Duodenal mucosa (tissue), 2 donors: ENCODE results near the gene IL4I1.

ENCODE experiments used
- H3K27ac ChIP-seq: one replicate; pipeline ENCODE4 v1.7.0; 2013; ENCODE audit warnings: low read depth, low read length
- H3K27me3 ChIP-seq, 2 donors: one replicate each; pipeline ENCODE4 v1.7.0; 2013; ENCODE audit warnings: low read length in 2 of 2, control low read depth in 1 of 2; ENCODE audit not compliant: insufficient read depth in 2 of 2, control insufficient read depth in 1 of 2
- H3K36me3 ChIP-seq, 2 donors: one replicate each; pipeline ENCODE4 v1.7.0; 2013; ENCODE audit warnings: low read length in 2 of 2, control low read depth in 1 of 2; ENCODE audit not compliant: insufficient read depth in 2 of 2, control insufficient read depth in 1 of 2
- H3K4me1 ChIP-seq, 2 donors: one replicate each; pipeline ENCODE4 v1.7.0; 2013; ENCODE audit warnings: low read length in 2 of 2, control low read depth in 1 of 2; ENCODE audit not compliant: insufficient read depth in 2 of 2, control insufficient read depth in 1 of 2
- H3K4me3 ChIP-seq, 2 donors: one replicate each; pipeline ENCODE4 v1.7.0; 2013; ENCODE audit warnings: low read length in 2 of 2, low read depth in 1 of 2
- H3K9ac ChIP-seq, 2 donors: one replicate each; pipeline ENCODE4 v1.7.0; 2013; ENCODE audit warnings: low read length in 2 of 2, low read depth in 1 of 2
- H3K9me3 ChIP-seq, 2 donors: one replicate each; pipeline ENCODE4 v1.7.0; 2013; ENCODE audit warnings: low read length in 2 of 2, control low read depth in 1 of 2; ENCODE audit not compliant: control insufficient read depth in 1 of 2

The IL4I1 gene

GRCh38 chr19:49878744-49879070 is 18.0 kb downstream of the IL4I1 start:
- H3K4me3 ChIP-seq, result peak overlapping the region in 1 of 2 donors; percentile 95
- no peak overlapping the region for H3K27ac ChIP-seq
- no peaks in the 10 kb centered on the region for H3K27me3 ChIP-seq
- H3K36me3 ChIP-seq, result peaks cover 28 to 54% of the 10 kb centered on the region in 2 donors
- peak overlapping the region; percentile 72 to 86 for H3K9ac ChIP-seq
- peaks cover 26 to 28% of the 10 kb centered on the region in 2 donors for H3K4me1 ChIP-seq
- H3K9me3 ChIP-seq, result peaks cover 0 to 4% of the 10 kb centered on the region in 2 donors

DNA sequence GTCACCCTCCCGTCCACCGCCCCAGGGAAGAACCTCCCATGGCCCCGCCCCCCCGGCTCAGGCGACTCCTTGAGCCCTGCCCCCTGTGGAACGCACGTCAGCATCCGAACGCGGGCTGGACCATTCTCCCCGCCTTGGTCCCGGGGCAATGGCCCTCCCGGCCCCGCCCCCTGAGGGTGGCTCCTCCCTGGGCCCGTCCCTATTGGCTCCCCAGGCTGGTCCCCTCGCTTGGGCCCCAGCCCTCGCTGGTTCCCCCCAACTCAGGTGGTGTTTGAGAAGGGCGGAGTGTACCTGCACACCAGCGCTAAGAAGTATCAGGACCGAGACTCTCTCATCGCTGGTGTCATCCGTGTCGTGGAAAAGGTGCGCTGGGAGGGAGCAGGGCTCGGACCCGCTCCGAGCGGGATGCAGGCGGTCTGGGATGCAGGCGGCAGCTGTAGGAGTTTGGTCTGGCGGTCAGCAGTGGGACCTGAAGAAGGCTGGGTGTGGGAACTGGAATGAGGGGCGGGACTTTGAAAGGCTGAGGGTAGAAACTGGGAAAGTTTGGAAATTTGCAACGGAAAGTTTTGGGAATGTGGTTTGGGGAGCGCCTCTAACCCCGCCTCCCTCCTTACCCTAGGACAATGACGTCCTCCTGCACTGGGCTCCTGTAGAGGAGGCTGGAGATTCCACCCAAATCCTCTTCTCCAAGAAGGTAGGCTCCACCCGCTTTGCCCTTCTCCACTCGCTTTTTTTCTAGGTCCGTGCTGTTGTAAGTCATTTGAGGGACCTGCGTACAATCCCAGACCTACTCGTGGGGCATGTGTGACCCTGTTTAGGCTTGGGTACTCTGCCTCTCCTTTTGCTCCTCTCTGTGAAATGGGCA is 18.6 kb downstream of the IL4I1 start:
- Histone ChIP-seq H3K9me3 (peaks cover 0 to 4% of the 10 kb centered on the region in 2 donors), H3K27ac (peak overlapping the region; percentile 98), H3K36me3 (peaks cover 22 to 48% of the 10 kb centered on the region in 2 donors), H3K4me1 (peaks cover 26 to 28% of the 10 kb centered on the region in 2 donors), H3K9ac (peak overlapping the region; percentile 72 to 86), H3K27me3 (no peaks in the 10 kb centered on the region), H3K4me3 (peak overlapping the region; percentile 95 to 99)

DNA sequence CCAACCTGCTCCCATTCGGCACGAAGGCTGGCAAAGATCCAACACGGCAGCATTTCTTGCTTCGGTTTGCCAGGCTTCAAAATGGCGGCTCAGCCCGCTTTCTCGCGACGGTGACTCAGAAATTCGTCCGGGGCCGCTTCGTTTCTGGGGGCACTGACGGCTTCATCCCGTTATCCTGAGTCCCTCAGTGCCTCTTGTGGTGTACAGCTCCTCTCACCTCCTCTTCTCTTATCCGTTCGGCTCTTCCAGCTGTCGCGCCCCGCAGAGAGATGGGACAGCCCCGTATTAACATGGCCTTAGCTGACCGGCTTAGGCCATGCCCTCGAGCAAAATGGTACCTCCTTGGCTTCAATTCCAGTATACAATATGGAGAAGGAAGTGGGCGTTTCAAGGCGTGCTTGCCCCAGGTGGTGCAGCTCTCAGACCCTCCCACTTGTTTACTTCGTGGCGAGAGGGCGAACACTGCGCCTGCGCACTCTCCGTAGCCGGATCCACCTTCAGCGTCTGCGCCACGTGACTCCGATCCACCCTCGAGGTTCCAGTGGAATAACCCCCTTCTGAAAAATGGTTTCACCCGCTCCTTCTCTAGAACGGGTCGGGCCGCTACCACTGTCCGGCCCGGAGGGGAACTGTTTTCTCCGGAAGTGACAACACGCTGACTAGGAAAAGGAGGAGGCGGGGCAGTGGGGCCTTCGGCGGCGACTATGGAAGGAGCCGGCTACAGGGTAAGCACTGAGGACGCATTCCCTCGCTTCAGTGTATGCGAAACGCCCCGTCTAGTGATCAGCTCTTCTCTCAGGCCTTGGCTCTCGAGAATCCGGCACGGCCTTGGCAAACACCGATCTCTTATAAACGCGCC is 19.4 kb downstream of the IL4I1 start, which contains the start of the genes AKT1S1 and TBC1D17:
AKT1S1 (minus strand) TSS at position 336 of the 859 bp plus-strand sequence. CDS start 4,060 bp downstream, outside the sequence.
TBC1D17 (plus strand) TSS at position 683 of the 859 bp plus-strand sequence; CDS start at position 705, 22 bp downstream.
- Histone ChIP-seq H3K4me1 (peaks cover 26 to 28% of the 10 kb centered on the region in 2 donors), H3K4me3 (peak within 1 kb of the TSS; percentile 95 to 99), H3K9me3 (no peaks in the 10 kb centered on the region), H3K36me3 (peaks cover 13 to 39% of the 10 kb centered on the region in 2 donors), H3K9ac (peak within 1 kb of the TSS; percentile 95 to 100), H3K27ac (peak within 1 kb of the TSS; percentile 98), H3K27me3 (no peaks in the 10 kb centered on the region)

- peaks cover 10 to 32% of the 10 kb centered on the region in 2 donors for H3K36me3 ChIP-seq
- H3K9me3 ChIP-seq, result no peaks in the 10 kb centered on the region
- no peaks in the 10 kb centered on the region for H3K27me3 ChIP-seq
- peaks cover 26 to 28% of the 10 kb centered on the region in 2 donors for H3K4me1 ChIP-seq
- peak overlapping the region; percentile 98 for H3K27ac ChIP-seq
- H3K4me3 ChIP-seq, result peak overlapping the region; percentile 95 to 99
- H3K9ac ChIP-seq, result peak overlapping the region; percentile 95 to 100
Observed at GRCh38 chr19:49876422-49877019, 20.2 kb downstream of the IL4I1 start.

DNA sequence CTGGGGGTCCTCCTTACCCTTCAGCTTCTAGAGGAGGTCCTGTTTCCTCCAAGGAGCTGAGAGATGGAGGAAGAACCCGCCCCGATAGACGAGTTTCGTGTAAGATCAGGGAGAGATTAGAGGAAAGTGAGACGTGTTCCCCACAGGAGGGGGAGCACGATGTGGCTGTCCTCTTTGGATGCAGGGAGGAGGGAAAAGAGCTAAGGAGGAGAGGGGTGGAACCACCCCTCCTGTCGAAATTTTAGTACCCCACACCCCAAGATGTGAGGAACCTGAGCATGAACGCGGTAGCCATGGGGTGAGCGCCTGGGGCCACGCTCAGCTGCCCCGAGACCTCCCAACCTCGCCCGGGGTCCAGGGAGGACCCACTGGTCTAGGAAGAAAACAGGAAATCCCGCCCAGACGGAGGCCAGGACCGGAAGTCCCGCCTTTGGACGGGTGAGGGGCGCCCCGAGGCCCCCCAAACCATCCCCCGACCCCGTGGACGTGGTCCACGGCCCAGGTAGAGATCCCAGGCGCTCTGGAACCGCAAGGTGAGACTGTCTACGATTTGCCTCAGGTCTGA is 20.7 kb downstream of the IL4I1 start:
- peak overlapping the region; percentile 95 to 100 for H3K9ac ChIP-seq
- H3K4me3 ChIP-seq, result peak overlapping the region; percentile 95 to 99
- peak overlapping the region; percentile 98 for H3K27ac ChIP-seq
- H3K36me3 ChIP-seq, result peaks cover 8 to 26% of the 10 kb centered on the region in 2 donors
- H3K27me3 ChIP-seq, result no peaks in the 10 kb centered on the region
- H3K4me1 ChIP-seq, result peaks cover 27 to 31% of the 10 kb centered on the region in 2 donors
- H3K9me3 ChIP-seq, result no peaks in the 10 kb centered on the region

- H3K9me3 ChIP-seq, result no peaks in the 10 kb centered on the region
- H3K4me3 ChIP-seq, result peak overlapping the region; percentile 95 to 99
- peaks cover 2 to 18% of the 10 kb centered on the region in 2 donors for H3K36me3 ChIP-seq
- H3K9ac ChIP-seq, result peak overlapping the region; percentile 95 to 100
- H3K27me3 ChIP-seq, result no peaks in the 10 kb centered on the region
- H3K27ac ChIP-seq, result no peak overlapping the region
- H3K4me1 ChIP-seq, result peaks cover 31 to 36% of the 10 kb centered on the region in 2 donors
Observed at GRCh38 chr19:49875177-49875576, 21.5 kb downstream of the IL4I1 start.

GRCh38 chr19:49874503-49875157 is 22.1 kb downstream of the IL4I1 start:
- no peak overlapping the region for H3K4me3 ChIP-seq
- H3K27ac ChIP-seq, result no peak overlapping the region

GRCh38 chr19:49873834-49874233 is 22.9 kb downstream of the IL4I1 start:
- peaks cover 31 to 39% of the 10 kb centered on the region in 2 donors for H3K4me1 ChIP-seq
- H3K36me3 ChIP-seq, result peaks cover 0 to 10% of the 10 kb centered on the region in 2 donors
- H3K9ac ChIP-seq, result no peak overlapping the region

More at GRCh38 chr19:49874503-49875157, 22.1 kb downstream of the IL4I1 start:
- Histone ChIP-seq H3K9me3 (no peaks in the 10 kb centered on the region), H3K9ac (peak overlapping the region in 1 of 2 donors; percentile 95), H3K4me1 (peaks cover 31 to 37% of the 10 kb centered on the region in 2 donors), H3K27me3 (no peaks in the 10 kb centered on the region), H3K36me3 (peaks cover 0 to 15% of the 10 kb centered on the region in 2 donors)

DNA sequence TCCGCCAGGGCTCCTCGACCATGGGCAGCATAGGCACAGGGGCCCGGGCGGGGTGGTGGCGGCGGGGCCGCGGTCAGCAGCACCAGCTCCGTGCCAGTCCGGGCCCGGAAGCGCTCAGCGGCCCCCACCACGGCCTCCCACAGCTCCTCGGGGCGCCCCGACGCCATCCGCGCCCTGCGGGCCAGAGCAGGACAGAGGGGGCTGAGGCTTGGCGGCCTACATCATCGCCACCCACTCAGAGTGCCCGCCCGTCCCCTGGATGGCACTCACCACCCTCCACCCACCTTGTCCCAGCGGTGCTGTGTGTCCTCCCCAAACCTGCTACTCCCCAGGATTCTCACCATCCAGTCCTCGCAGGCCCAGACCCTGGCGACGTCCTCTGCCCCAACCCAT is 23.6 kb downstream of the IL4I1 start:
- Histone ChIP-seq H3K36me3 (peaks cover 0 to 5% of the 10 kb centered on the region in 2 donors), H3K9me3 (no peaks in the 10 kb centered on the region), H3K27ac (no peak overlapping the region), H3K4me3 (no peak overlapping the region), H3K27me3 (no peaks in the 10 kb centered on the region), H3K9ac (no peak overlapping the region), H3K4me1 (peaks cover 24 to 39% of the 10 kb centered on the region in 2 donors)

More at GRCh38 chr19:49873834-49874233, 22.9 kb downstream of the IL4I1 start:
- Histone ChIP-seq H3K4me3 (no peak overlapping the region), H3K27me3 (no peaks in the 10 kb centered on the region), H3K9me3 (no peaks in the 10 kb centered on the region), H3K27ac (no peak overlapping the region)
